NCI-H146 treated with DMSO at 0.1 percent for 48 hours (cell line): ENCODE data around the gene SLC16A3.

Experiments used
- DNase-seq: peaks from one replicate; lab custom pipeline; 2025; ENCODE audit not compliant: unreplicated experiment; lab: John Stamatoyannopoulos, UW

The SLC16A3 gene

GRCh38 chr17:82221341-82221902, 7.4 kb upstream of the SLC16A3 start:
- no peak for DNase-seq

DNA sequence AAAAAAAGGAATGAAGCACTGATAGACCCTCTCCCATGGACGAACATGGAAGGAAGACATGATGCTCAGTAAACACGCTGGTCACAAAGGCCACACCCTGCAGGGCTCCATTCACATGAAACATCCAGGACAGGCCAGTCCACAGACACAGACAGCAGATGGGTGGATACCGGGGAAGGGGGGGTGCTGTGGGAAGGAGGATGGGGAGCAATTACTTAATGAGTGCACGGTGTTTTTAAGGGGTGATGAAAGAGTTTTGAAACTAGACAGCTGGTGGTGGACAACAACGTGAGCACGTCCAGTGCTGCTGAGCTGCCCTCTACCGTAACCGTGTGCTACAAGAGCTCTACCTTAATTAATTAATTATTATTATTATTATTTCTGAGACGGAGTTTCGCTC, 6.0 kb upstream of the SLC16A3 start:
- no peak for DNase-seq

DNA sequence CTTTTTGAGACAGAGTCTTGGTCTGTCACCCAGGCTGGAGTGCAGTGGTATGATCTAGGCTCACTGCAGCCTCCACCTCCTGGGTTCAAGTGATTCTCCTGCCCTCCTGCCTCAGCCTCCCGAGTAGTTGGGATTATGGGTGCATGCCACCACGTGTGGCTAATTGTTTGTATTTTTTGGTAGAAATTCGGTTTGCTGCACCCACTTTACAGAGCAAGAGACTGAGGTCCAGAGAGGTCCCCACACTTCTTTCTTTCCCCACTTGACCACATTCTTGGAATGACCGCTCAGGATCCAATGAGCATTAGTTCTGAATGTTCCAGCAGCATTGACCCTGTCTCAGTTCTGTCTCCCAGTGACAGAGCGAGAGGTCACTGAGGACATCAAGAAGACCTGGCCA, 5.3 kb upstream of the SLC16A3 start:
- DNase-seq: no peak

DNA sequence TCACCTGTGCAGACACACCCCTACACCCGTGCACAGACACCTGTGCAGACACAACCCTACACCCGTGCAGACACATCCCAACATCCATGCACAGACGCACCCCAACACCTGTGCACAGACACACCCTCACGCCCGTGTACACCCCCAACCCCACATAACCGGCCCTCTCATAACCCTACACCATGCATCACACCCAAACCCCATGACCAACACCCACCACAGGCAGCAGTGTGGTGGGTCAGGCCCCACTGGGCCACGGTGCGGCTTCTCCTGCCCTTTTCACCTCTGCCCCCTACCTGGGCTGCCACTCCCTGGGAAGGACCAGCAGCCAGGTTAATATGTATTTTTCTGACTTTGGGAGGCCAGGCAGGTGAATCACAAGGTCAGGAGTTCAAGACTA, 4.2 kb upstream of the SLC16A3 start:
- no peak for DNase-seq

DNA sequence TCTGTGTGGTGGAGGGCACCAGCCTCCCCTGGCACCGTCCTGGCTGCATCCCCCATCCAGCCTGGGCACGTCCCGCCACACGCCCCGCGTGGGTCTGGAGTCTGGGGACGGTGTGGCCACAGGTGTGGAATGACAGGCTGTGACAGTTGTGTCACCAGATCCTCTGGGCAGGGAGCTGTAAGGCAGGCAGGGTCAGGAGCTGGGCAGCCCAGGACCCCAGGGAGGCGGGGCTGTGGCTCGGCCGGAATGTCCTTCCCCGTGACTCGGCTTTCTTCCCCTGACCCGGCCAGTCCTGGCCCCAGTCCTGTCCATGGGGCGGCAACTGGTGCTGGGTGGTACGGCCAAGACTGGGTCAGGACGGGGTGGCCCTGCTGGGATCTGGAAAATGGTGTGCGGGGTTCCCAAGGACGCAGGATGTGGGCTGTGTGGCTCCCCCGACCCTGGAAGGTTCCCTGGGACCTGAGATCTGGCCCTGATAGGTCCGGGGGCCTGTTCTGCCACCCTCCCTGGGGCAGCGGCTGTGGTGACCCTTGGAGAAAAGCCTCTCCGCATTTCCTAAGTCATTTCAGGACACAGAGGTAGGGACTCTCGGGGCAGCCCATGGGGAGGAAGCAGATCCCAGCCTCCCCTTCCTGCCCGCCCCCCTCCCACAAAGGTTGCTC, 3.3 kb upstream of the SLC16A3 start:
- DNase-seq: no peak

GRCh38 chr17:82226146-82226808, 2.6 kb upstream of the SLC16A3 start:
- no peak for DNase-seq

DNA sequence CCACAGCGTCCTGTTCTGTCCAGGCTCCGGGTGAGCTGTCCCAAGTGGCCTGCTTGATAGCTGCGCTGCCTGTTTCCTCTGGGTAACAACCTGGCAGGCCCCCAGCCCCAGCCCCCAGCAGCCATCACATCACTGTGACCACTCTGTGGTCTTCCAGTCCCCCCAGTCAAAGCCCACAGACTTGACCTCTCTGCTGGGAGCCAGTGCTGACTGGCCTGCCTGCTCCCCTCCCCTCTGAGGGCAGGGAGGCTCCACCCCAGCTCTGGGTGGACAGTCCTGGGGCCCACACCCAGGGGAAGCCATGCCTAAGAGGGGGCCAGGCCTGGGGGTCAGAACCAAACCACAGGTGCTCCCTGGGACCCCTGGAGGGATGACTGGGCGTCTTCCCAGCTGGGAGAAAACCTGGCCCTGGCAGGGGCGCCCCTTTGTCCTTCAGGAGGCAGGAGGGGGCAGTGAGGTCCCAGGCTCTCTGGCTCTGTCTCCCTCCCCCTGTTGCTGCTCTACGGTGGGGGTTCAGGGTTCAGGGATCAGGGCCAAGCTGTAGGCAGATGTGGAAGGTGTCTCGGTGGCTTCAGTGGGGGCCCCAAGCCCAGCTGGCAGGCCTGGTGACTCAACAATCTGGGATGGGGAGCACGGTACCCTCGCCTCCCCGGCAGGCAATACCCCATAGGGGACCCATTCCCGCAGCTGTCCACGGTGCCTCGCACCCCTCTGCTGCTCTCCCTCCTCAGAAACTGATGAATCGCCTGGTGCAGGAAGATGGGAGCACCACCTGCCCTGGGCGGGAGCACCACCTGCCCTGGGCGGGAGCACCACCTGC, 1.8 kb upstream of the SLC16A3 start:
- DNase-seq: no peak

- no peak for DNase-seq
These were observed 1.1 kb upstream of the SLC16A3 start for GRCh38 chr17:82227629-82228277.

GRCh38 chr17:82228278-82228841, 482 bp upstream of the SLC16A3 start:
- DNase-seq: no peak

DNA sequence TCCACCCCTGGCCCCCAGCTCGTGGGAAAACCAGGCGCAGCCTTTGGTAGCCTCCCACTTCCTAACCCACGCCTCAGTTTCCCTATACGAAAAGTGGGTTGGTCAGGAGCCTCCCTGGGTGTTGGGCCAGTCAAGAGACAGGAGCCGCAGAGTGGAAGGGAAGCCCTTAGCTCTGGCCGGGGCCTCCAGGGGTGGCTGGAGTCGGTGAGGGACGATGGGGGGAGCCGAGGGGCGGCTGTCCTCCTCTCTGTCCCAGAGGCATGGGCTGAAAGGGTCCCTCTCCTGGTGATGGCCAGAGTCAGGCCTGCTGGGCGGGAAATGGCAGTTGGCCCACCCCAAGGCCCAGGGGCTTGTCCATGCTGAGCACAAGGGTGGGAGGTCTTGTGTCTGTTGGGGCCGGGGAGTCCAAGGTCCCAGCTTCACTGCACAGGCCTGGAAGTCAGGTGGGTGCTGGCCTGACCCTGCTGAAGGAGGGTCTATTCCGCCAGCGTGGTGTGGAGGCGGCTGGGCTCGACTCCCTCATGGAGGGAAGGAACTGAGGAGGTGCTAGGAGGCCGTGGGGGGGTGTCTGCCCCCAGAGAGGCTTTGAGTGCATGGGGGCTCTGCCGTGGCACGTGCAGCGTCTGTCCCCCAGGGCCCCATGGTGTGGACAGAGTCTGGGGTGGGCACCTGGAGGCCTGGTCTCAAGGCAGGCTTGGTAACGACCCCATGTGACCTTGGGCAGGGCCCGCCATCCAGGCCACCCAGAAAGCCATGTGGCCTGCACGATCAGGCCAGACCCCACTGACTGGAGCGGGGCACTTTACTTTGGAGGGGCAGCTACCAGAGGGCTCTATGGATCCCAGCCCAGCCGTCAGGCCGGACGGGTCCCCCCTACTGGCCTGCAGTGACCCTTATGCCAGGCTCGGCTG, 1.1 kb downstream of the SLC16A3 start:
- no peak for DNase-seq

- no peak for DNase-seq
These were observed 1.9 kb downstream of the SLC16A3 start for GRCh38 chr17:82230609-82231311.

- no peak for DNase-seq
These were observed 2.4 kb downstream of the SLC16A3 start for GRCh38 chr17:82231312-82231561.

DNA sequence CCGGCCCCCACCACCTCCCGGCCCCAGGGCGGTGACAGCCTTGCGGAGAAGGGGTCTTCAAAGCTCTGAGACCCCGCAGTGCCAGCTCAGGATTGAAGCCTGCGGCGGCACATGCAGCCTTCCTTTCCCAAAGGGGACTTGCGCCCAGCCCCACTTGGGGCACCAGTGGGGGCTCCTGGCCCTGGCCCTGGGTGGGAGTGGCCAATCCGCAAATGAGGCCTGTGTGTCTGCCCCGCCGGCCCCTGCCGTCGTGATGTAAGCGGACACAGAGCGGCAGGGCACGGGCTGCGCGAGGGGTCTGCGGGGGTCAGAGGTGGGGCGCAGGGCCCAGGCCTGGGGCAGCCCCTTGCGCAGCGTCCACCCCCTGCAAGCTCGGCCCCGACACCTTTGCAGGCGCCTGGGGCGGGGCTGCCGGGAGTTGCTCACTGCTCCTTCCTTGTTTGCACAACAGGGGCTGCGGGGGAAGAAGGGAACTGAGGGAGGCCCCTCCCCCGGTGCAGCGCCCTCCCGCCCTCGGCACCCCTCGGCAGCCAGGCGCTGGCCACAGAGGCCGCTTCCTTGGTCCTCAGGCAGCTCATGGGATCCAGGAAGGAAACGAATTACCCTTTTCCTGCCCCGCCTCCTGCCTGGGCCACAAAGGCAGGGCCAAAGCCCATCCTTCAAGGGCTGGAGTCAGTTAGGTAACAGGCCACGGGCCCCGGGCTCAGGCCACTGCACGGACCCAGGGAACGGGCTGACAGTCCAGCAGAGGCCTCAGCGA, 2.9 kb downstream of the SLC16A3 start:
- no peak for DNase-seq

GRCh38 chr17:82232322-82232820, 3.5 kb downstream of the SLC16A3 start:
- no peak for DNase-seq

DNA sequence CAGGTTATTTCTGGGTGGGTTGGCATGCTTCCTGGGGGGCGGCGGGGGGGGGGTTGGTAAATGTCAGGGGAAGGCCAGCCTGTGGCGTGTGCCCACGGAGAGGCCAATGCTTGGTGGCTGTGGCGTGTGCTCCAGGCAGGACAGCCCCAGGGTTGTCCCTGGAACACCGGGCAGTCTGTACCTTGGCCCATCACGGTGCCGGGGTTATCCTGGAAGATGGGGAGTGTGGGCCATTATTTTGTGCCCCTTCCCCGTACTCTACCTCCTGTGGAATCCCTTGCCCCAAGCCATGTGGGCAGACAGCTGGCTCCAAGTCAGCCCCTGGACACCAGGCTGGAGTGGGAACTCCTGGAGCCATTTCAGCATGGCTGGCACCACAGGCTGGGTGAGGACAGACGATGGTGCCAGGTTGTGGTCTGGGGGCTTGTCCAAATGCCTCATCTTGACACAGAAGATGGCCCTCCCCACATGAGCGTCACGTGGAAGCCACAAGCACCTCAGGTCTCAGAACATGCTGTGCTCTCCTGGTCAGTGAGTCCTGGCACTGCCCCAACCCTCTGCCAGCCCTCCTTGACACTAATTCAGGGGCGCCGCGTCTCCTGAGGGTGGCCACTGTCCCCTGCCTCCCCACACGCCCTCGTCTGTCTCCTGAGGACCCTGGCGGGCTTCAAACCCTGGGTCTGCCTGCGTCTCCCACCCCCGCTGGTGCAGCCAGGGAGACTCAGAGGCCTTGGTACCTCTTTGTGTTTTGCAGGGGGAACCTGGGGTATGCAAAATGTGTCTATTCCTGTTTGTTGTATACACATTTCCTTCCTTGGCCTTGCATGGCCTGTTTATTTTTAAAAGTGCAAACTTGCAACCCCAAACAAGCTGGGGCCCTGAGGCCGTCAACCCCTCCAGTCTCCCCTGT, 4.3 kb downstream of the SLC16A3 start:
- DNase-seq: no peak

DNA sequence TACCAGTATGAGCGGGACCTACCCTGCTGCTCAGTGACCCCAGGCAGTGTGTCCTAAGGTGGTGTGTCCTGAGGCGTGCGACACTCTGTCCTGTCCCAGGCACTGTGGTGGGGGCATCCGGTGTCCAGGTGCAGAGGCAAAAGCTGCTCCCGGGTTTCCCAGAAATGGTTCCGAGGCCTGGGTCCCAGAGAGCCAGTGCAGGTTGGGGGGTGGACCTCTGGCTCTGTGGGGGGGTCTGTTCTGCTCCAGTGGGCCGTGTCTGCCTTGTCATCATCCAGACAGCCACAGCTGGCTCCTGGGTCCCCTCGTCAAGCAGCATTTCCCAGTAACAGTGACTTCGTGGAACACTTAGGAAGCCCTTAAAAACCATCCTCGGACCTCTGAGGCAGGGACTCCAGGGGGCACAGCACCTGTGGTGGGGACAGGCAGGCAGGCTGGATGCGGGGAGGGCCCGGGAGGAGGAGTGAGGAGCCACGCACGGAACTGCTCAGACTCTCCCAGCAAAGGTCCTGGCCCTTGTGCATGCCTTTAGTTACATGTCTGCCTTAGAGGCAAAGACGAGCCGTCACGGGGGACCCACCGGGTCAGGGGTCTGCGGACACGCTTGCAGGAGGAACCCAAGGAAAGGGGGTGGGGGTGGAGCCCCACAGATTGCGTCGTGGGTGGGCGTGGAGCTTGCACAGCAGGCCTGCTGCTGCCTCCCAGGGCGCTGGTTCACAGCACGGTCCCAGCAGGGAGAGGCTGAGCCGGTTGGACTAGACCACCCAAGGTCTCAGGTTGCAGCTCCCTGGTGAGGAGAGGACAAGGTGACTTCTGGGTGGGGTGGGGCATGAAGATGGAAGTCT, 5.6 kb downstream of the SLC16A3 start:
- no peak for DNase-seq
